Measurements from ENCODE around the gene DPM1.

Gene DPM1

GRCh38 chr20:50930139-50930975 lies 28.0 kb downstream of the DPM1 start:
- TF ChIP-seq POLR2A (IDR thresholded peaks at IDR 0.05; ENCODE audit: low read depth, low read length): no peak
- FAIRE-seq (no peak), DNase-seq (ENCODE audit: insufficient read length, low spot score) (no peak)

- DNase-seq (ENCODE audit: insufficient read length, low spot score): peak; percentile 76
- TF ChIP-seq POLR2A (IDR thresholded peaks at IDR 0.05; ENCODE audit: low read depth, low read length): no peak
- FAIRE-seq: peak; percentile 98
These were observed 28.8 kb downstream of the DPM1 start for GRCh38 chr20:50929299-50930138.

- TF ChIP-seq POLR2A (IDR thresholded peaks at IDR 0.05; ENCODE audit: low read depth, low read length): no peak
- FAIRE-seq (no peak), DNase-seq (ENCODE audit: insufficient read length, low spot score) (no peak)
These were observed 29.9 kb downstream of the DPM1 start for GRCh38 chr20:50928469-50928868.

GRCh38 chr20:50926530-50926929 lies 31.8 kb downstream of the DPM1 start:
- no peak for DNase-seq (ENCODE audit: insufficient read length, low spot score)
- FAIRE-seq: no peak
- no peak for TF ChIP-seq POLR2A (IDR thresholded peaks at IDR 0.05; ENCODE audit: low read depth, low read length)

GRCh38 chr20:50924261-50924920 lies 33.9 kb downstream of the DPM1 start:
- no peak for TF ChIP-seq POLR2A (IDR thresholded peaks at IDR 0.05; ENCODE audit: low read depth, low read length)
- FAIRE-seq: no peak
- DNase-seq (ENCODE audit: insufficient read length, low spot score): no peak

GRCh38 chr20:50921803-50922501 lies 36.4 kb downstream of the DPM1 start:
- DNase-seq (ENCODE audit: insufficient read length, low spot score): no peak
- no peak for TF ChIP-seq POLR2A (IDR thresholded peaks at IDR 0.05; ENCODE audit: low read depth, low read length)
- no peak for FAIRE-seq

- FAIRE-seq (no peak), DNase-seq (ENCODE audit: insufficient read length, low spot score) (no peak)
- TF ChIP-seq POLR2A (IDR thresholded peaks at IDR 0.05; ENCODE audit: low read depth, low read length): no peak
These were observed 37.3 kb downstream of the DPM1 start for GRCh38 chr20:50920997-50921396.

GRCh38 chr20:50919567-50919966 lies 38.8 kb downstream of the DPM1 start:
- FAIRE-seq (no peak), DNase-seq (ENCODE audit: insufficient read length, low spot score) (no peak)
- TF ChIP-seq POLR2A (IDR thresholded peaks at IDR 0.05; ENCODE audit: low read depth, low read length): no peak

- no peak for FAIRE-seq
- no peak for DNase-seq (ENCODE audit: insufficient read length, low spot score)
- TF ChIP-seq POLR2A (IDR thresholded peaks at IDR 0.05; ENCODE audit: low read depth, low read length): no peak
These were observed 39.9 kb downstream of the DPM1 start for GRCh38 chr20:50918403-50918802.

- no peak for FAIRE-seq
- no peak for DNase-seq (ENCODE audit: insufficient read length, low spot score)
- no peak for TF ChIP-seq POLR2A (IDR thresholded peaks at IDR 0.05; ENCODE audit: low read depth, low read length)
These were observed 41.4 kb downstream of the DPM1 start for GRCh38 chr20:50916934-50917333.

- peak; percentile 20 for FAIRE-seq
- TF ChIP-seq POLR2A (IDR thresholded peaks at IDR 0.05; ENCODE audit: low read depth, low read length): no peak
- DNase-seq (ENCODE audit: insufficient read length, low spot score): no peak
These were observed 42.1 kb downstream of the DPM1 start for GRCh38 chr20:50916257-50916656.

GRCh38 chr20:50915424-50915823 lies 42.9 kb downstream of the DPM1 start:
- FAIRE-seq (no peak), DNase-seq (ENCODE audit: insufficient read length, low spot score) (no peak)
- no peak for TF ChIP-seq POLR2A (IDR thresholded peaks at IDR 0.05; ENCODE audit: low read depth, low read length)

GRCh38 chr20:50913690-50914375 lies 44.5 kb downstream of the DPM1 start:
- FAIRE-seq (peak; percentile 93), DNase-seq (ENCODE audit: insufficient read length, low spot score) (no peak)
- TF ChIP-seq POLR2A (IDR thresholded peaks at IDR 0.05; ENCODE audit: low read depth, low read length): no peak

All from H54 (cell line).